RWPE2 (cell line): ENCODE results near the gene TCP11.

Experiments
- ATAC-seq: fragments of 200-7000 bp; cut with Tn5 transposase; 3 replicates; pipeline ENCODE4 v1.9.1; 2021; ENCODE audit warnings: low read depth
- DNase-seq: peaks from one replicate; pipeline ENCODE4 v3.0.0-alpha.2; 2020; ENCODE audit warnings: low spot score
- H3K27ac ChIP-seq: fragments of 450-650 bp; 2 replicates; pipeline ENCODE4 v1.5.1; 2017; ENCODE audit warnings: mild to moderate bottlenecking; ENCODE audit not compliant: poor library complexity, severe bottlenecking
- H3K27me3 ChIP-seq: fragments of 250-450 bp; sonication (Bioruptor Pico); 2 replicates; pipeline ENCODE4 v1.5.1; 2021; ENCODE audit warnings: mild to moderate bottlenecking, moderate library complexity; ENCODE audit not compliant: insufficient read depth, poor library complexity, severe bottlenecking
- H3K36me3 ChIP-seq: fragments of 250-450 bp; sonication (Bioruptor Pico); 2 replicates; pipeline ENCODE4 v1.5.1; 2020; ENCODE audit warnings: low read depth, mild to moderate bottlenecking, moderate library complexity
- H3K4me1 ChIP-seq: fragments of 250-450 bp; sonication (Bioruptor Pico); 2 replicates; pipeline ENCODE4 v1.5.1; 2021; ENCODE audit warnings: mild to moderate bottlenecking, moderate library complexity; ENCODE audit not compliant: insufficient read depth, poor library complexity, severe bottlenecking
- H3K4me3 ChIP-seq: fragments of 250-450 bp; sonication (Bioruptor Pico); 2 replicates; pipeline ENCODE4 v1.5.1; 2021; ENCODE audit warnings: mild to moderate bottlenecking, moderate library complexity; ENCODE audit not compliant: severe bottlenecking
- H3K9me3 ChIP-seq: fragments of 250-450 bp; sonication (Bioruptor Pico); 2 replicates; pipeline ENCODE4 v1.5.1; 2021; ENCODE audit warnings: mild to moderate bottlenecking, moderate library complexity; ENCODE audit not compliant: severe bottlenecking
- CTCF ChIP-seq: fragments of 450-650 bp; IDR thresholded peaks from one replicate; pipeline ENCODE4 v1.5.1; 2017; ENCODE audit warnings: mild to moderate bottlenecking, moderate library complexity; ENCODE audit not compliant: poor library complexity, severe bottlenecking

The TCP11 gene

GRCh38 chr6:35185302-35185681 lies 44.2 kb upstream of the TCP11 start:
- Histone ChIP-seq H3K4me3 (no peak overlapping the region), H3K4me1 (peaks cover 27% of the 10 kb centered on the region), H3K27me3 (no peaks in the 10 kb centered on the region), H3K36me3 (no peaks in the 10 kb centered on the region), H3K27ac (peak overlapping the region; percentile 42), H3K9me3 (no peaks in the 10 kb centered on the region)
- peak; percentile 81 for ATAC-seq
- no peak for DNase-seq
- TF ChIP-seq CTCF: no peak

GRCh38 chr6:35184580-35185301 lies 43.6 kb upstream of the TCP11 start:
- H3K27me3 ChIP-seq: no peaks in the 10 kb centered on the region
- DNase-seq: no peak
- peaks cover 27% of the 10 kb centered on the region for H3K4me1 ChIP-seq
- no peaks in the 10 kb centered on the region for H3K9me3 ChIP-seq
- no peak for TF ChIP-seq CTCF
- ATAC-seq: peak; percentile 22; the same call in 2 of the 3 replicates
- H3K36me3 ChIP-seq: no peaks in the 10 kb centered on the region
- H3K27ac ChIP-seq: peak overlapping the region; percentile 42
- H3K4me3 ChIP-seq: no peak overlapping the region

DNA sequence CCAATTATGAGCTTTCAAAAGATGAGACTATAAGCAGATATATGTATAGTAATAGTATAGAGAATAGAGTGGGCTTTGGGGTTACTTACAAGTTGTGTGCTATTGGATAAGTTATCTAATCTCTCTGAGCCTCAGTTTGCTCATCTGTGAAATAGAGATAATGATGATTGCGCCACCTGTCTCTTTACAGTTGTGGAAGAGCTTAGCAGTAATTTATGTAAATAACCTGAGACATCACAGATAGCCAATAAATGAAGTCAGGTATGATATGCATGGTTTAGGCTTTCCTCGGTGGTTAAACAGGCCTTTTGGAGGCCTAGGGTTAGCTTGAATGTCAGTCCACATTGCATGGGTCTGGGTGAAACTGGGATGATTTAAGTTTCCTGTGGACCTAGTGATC lies 42.8 kb upstream of the TCP11 start:
- Histone ChIP-seq H3K9me3 (no peaks in the 10 kb centered on the region), H3K4me3 (no peak overlapping the region), H3K36me3 (no peaks in the 10 kb centered on the region), H3K27ac (peak overlapping the region; percentile 42), H3K4me1 (peaks cover 27% of the 10 kb centered on the region), H3K27me3 (no peaks in the 10 kb centered on the region)
- no peak for TF ChIP-seq CTCF
- no peak for ATAC-seq
- no peak for DNase-seq

DNA sequence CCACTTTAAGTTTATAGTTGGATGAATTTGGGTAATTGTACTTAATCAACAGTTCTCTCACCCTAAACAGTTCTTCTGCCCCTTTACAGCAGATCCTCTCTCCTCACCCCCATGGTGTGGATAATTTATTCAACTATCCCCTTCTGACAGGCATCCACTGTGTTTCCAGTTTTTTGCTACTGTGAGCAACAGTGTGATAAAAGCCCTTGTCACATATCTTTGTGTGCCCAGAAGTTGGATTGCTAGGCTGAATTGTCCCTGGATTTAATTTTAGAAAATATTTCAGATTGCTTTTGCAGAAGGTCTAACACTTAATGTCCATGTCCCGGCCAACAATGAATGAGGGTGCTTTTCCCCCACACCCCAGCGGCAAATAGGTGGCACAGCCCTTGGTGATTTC lies 42.1 kb upstream of the TCP11 start:
- peak overlapping the region; percentile 9 for H3K27ac ChIP-seq
- H3K27me3 ChIP-seq: no peaks in the 10 kb centered on the region
- no peak overlapping the region for H3K4me3 ChIP-seq
- peaks cover 27% of the 10 kb centered on the region for H3K4me1 ChIP-seq
- H3K9me3 ChIP-seq: no peaks in the 10 kb centered on the region
- H3K36me3 ChIP-seq: no peaks in the 10 kb centered on the region
- no peak for DNase-seq
- ATAC-seq: no peak
- no peak for TF ChIP-seq CTCF

GRCh38 chr6:35181933-35182612 lies 40.9 kb upstream of the TCP11 start:
- TF ChIP-seq CTCF: no peak
- Histone ChIP-seq H3K9me3 (no peaks in the 10 kb centered on the region), H3K4me3 (no peak overlapping the region), H3K36me3 (no peaks in the 10 kb centered on the region), H3K4me1 (peaks cover 27% of the 10 kb centered on the region), H3K27ac (peak overlapping the region; percentile 46), H3K27me3 (no peaks in the 10 kb centered on the region)
- peak; percentile 71 for ATAC-seq
- no peak for DNase-seq
